ENCODE data around the gene EGFL6.
"Not testable (repeated sequence)": the region's sequence is repeated elsewhere in the genome, so short reads cannot be mapped to it uniquely, and the experiment has no call there.

Gene EGFL6

GRCh38 chrX:13597874-13598273, 28.5 kb downstream of the EGFL6 start:
- no peaks in the 10 kb centered on the region for H3K9me3 ChIP-seq (ENCODE audit: low read length)
- no peak overlapping the region for H3K27ac ChIP-seq (ENCODE audit: low read depth, low read length)
- no peak overlapping the region for H3K9ac ChIP-seq (ENCODE audit: low read length)
- H3K27me3 ChIP-seq (ENCODE audit: control insufficient read depth in 1 of 2, insufficient read depth in 2 of 2, low read length in 2 of 2) = peaks cover 0 to 4% of the 10 kb centered on the region in 2 donors
- H3K4me3 ChIP-seq (ENCODE audit: low read depth in 1 of 2, low read length in 2 of 2) = no peak overlapping the region
- H3K36me3 ChIP-seq (ENCODE audit: insufficient read depth, low read length) = no peaks in the 10 kb centered on the region
- no peaks in the 10 kb centered on the region for H3K4me1 ChIP-seq (ENCODE audit: insufficient read depth, low read length)

- Histone ChIP-seq H3K27ac (ENCODE audit: low read depth, low read length) (no peak overlapping the region), H3K4me1 (ENCODE audit: insufficient read depth, low read length) (no peaks in the 10 kb centered on the region), H3K9ac (ENCODE audit: low read length) (no peak overlapping the region), H3K9me3 (ENCODE audit: low read length) (no peaks in the 10 kb centered on the region), H3K4me3 (ENCODE audit: low read depth in 1 of 2, low read length in 2 of 2) (no peak overlapping the region), H3K27me3 (ENCODE audit: control insufficient read depth in 1 of 2, insufficient read depth in 2 of 2, low read length in 2 of 2) (no peaks in the 10 kb centered on the region), H3K36me3 (ENCODE audit: insufficient read depth, low read length) (no peaks in the 10 kb centered on the region)
These were observed 29.5 kb downstream of the EGFL6 start for GRCh38 chrX:13598877-13599276.

- no peaks in the 10 kb centered on the region for H3K4me1 ChIP-seq (ENCODE audit: insufficient read depth, low read length)
- no peaks in the 10 kb centered on the region for H3K36me3 ChIP-seq (ENCODE audit: insufficient read depth, low read length)
- H3K9me3 ChIP-seq (ENCODE audit: low read length) = no peaks in the 10 kb centered on the region
- H3K27me3 ChIP-seq (ENCODE audit: control insufficient read depth in 1 of 2, insufficient read depth in 2 of 2, low read length in 2 of 2) = no peaks in the 10 kb centered on the region
- no peak overlapping the region for H3K27ac ChIP-seq (ENCODE audit: low read depth, low read length)
- H3K4me3 ChIP-seq (ENCODE audit: low read depth in 1 of 2, low read length in 2 of 2) = no peak overlapping the region
- H3K9ac ChIP-seq (ENCODE audit: low read length) = no peak overlapping the region
These were observed 30.1 kb downstream of the EGFL6 start for GRCh38 chrX:13599491-13599890.

GRCh38 chrX:13605611-13606010, 36.2 kb downstream of the EGFL6 start:
- Histone ChIP-seq H3K36me3 (ENCODE audit: insufficient read depth, low read length) (no peaks in the 10 kb centered on the region), H3K4me1 (ENCODE audit: insufficient read depth, low read length) (no peaks in the 10 kb centered on the region), H3K27ac (ENCODE audit: low read depth, low read length) (no peak overlapping the region), H3K9ac (ENCODE audit: low read length) (no peak overlapping the region), H3K9me3 (ENCODE audit: low read length) (no peaks in the 10 kb centered on the region), H3K4me3 (ENCODE audit: low read depth in 1 of 2, low read length in 2 of 2) (no peak overlapping the region), H3K27me3 (ENCODE audit: control insufficient read depth in 1 of 2, insufficient read depth in 2 of 2, low read length in 2 of 2) (peaks cover 0 to 4% of the 10 kb centered on the region in 2 donors)

GRCh38 chrX:13607331-13607995, 38.1 kb downstream of the EGFL6 start:
- peaks cover 0 to 4% of the 10 kb centered on the region in 2 donors for H3K27me3 ChIP-seq (ENCODE audit: control insufficient read depth in 1 of 2, insufficient read depth in 2 of 2, low read length in 2 of 2)
- H3K4me3 ChIP-seq (ENCODE audit: low read depth in 1 of 2, low read length in 2 of 2) = no peak overlapping the region
- H3K27ac ChIP-seq (ENCODE audit: low read depth, low read length) = no peak overlapping the region
- H3K36me3 ChIP-seq (ENCODE audit: insufficient read depth, low read length) = no peaks in the 10 kb centered on the region
- no peaks in the 10 kb centered on the region for H3K9me3 ChIP-seq (ENCODE audit: low read length)
- H3K4me1 ChIP-seq (ENCODE audit: insufficient read depth, low read length) = no peaks in the 10 kb centered on the region
- no peak overlapping the region for H3K9ac ChIP-seq (ENCODE audit: low read length)

- no peaks in the 10 kb centered on the region for H3K36me3 ChIP-seq (ENCODE audit: insufficient read depth, low read length)
- H3K9me3 ChIP-seq (ENCODE audit: low read length) = no peaks in the 10 kb centered on the region
- no peak overlapping the region for H3K27ac ChIP-seq (ENCODE audit: low read depth, low read length)
- no peak overlapping the region for H3K4me3 ChIP-seq (ENCODE audit: low read depth in 1 of 2, low read length in 2 of 2)
- H3K27me3 ChIP-seq (ENCODE audit: control insufficient read depth in 1 of 2, insufficient read depth in 2 of 2, low read length in 2 of 2) = peaks cover 0 to 4% of the 10 kb centered on the region in 2 donors
- no peaks in the 10 kb centered on the region for H3K4me1 ChIP-seq (ENCODE audit: insufficient read depth, low read length)
- no peak overlapping the region for H3K9ac ChIP-seq (ENCODE audit: low read length)
These were observed 38.6 kb downstream of the EGFL6 start for GRCh38 chrX:13607996-13608365.

- H3K27me3 ChIP-seq (ENCODE audit: control insufficient read depth in 1 of 2, insufficient read depth in 2 of 2, low read length in 2 of 2) = peaks cover 0 to 4% of the 10 kb centered on the region in 2 donors
- no peaks in the 10 kb centered on the region for H3K4me1 ChIP-seq (ENCODE audit: insufficient read depth, low read length)
- H3K9me3 ChIP-seq (ENCODE audit: low read length) = no peaks in the 10 kb centered on the region
- H3K36me3 ChIP-seq (ENCODE audit: insufficient read depth, low read length) = no peaks in the 10 kb centered on the region
- H3K4me3 ChIP-seq (ENCODE audit: low read depth in 1 of 2, low read length in 2 of 2) = no peak overlapping the region
- H3K9ac ChIP-seq (ENCODE audit: low read length) = no peak overlapping the region
- H3K27ac ChIP-seq (ENCODE audit: low read depth, low read length) = no peak overlapping the region
These were observed 44.8 kb downstream of the EGFL6 start for GRCh38 chrX:13614154-13614553.

- Histone ChIP-seq H3K9me3 (ENCODE audit: low read length) (no peaks in the 10 kb centered on the region), H3K27me3 (ENCODE audit: control insufficient read depth in 1 of 2, insufficient read depth in 2 of 2, low read length in 2 of 2) (no peaks in the 10 kb centered on the region), H3K9ac (ENCODE audit: low read length) (no peak overlapping the region), H3K4me1 (ENCODE audit: insufficient read depth, low read length) (no peaks in the 10 kb centered on the region), H3K36me3 (ENCODE audit: insufficient read depth, low read length) (no peaks in the 10 kb centered on the region), H3K4me3 (ENCODE audit: low read depth in 1 of 2, low read length in 2 of 2) (no peak overlapping the region), H3K27ac (ENCODE audit: low read depth, low read length) (no peak overlapping the region)
These were observed 50.8 kb downstream of the EGFL6 start for GRCh38 chrX:13620207-13620606.

GRCh38 chrX:13622401-13622964, 53.1 kb downstream of the EGFL6 start:
- Histone ChIP-seq H3K27me3 (ENCODE audit: control insufficient read depth in 1 of 2, insufficient read depth in 2 of 2, low read length in 2 of 2) (no peaks in the 10 kb centered on the region), H3K36me3 (ENCODE audit: insufficient read depth, low read length) (no peaks in the 10 kb centered on the region), H3K27ac (ENCODE audit: low read depth, low read length) (no peak overlapping the region), H3K4me3 (ENCODE audit: low read depth in 1 of 2, low read length in 2 of 2) (no peak overlapping the region), H3K9ac (ENCODE audit: low read length) (no peak overlapping the region), H3K9me3 (ENCODE audit: low read length) (no peaks in the 10 kb centered on the region), H3K4me1 (ENCODE audit: insufficient read depth, low read length) (no peaks in the 10 kb centered on the region)

- Histone ChIP-seq H3K9me3 (ENCODE audit: low read length) (peaks cover 9% of the 10 kb centered on the region), H3K4me3 (ENCODE audit: low read depth in 1 of 2, low read length in 2 of 2) (no peak overlapping the region), H3K4me1 (ENCODE audit: insufficient read depth, low read length) (no peaks in the 10 kb centered on the region), H3K9ac (ENCODE audit: low read length) (no peak overlapping the region), H3K27me3 (ENCODE audit: control insufficient read depth in 1 of 2, insufficient read depth in 2 of 2, low read length in 2 of 2) (no peaks in the 10 kb centered on the region), H3K27ac (ENCODE audit: low read depth, low read length) (no peak overlapping the region), H3K36me3 (ENCODE audit: insufficient read depth, low read length) (no peaks in the 10 kb centered on the region)
These were observed 57.9 kb downstream of the EGFL6 start for GRCh38 chrX:13627306-13627705.

GRCh38 chrX:13637224-13637623, 67.8 kb downstream of the EGFL6 start:
- not testable (repeated sequence) for H3K9ac ChIP-seq (ENCODE audit: low read length); H3K27ac ChIP-seq (ENCODE audit: low read depth, low read length); H3K4me1 ChIP-seq (ENCODE audit: insufficient read depth, low read length); H3K36me3 ChIP-seq (ENCODE audit: insufficient read depth, low read length); H3K4me3 ChIP-seq (ENCODE audit: low read depth in 1 of 2, low read length in 2 of 2); H3K9me3 ChIP-seq (ENCODE audit: low read length); H3K27me3 ChIP-seq (ENCODE audit: control insufficient read depth in 1 of 2, insufficient read depth in 2 of 2, low read length in 2 of 2)

- no peak overlapping the region for H3K9ac ChIP-seq (ENCODE audit: low read length)
- no peaks in the 10 kb centered on the region for H3K36me3 ChIP-seq (ENCODE audit: insufficient read depth, low read length)
These were observed 68.6 kb downstream of the EGFL6 start for GRCh38 chrX:13638021-13638420.

More at GRCh38 chrX:13638021-13638420, 68.6 kb downstream of the EGFL6 start:
- no peaks in the 10 kb centered on the region for H3K9me3 ChIP-seq (ENCODE audit: low read length)
- H3K4me1 ChIP-seq (ENCODE audit: insufficient read depth, low read length) = no peaks in the 10 kb centered on the region
- no peak overlapping the region for H3K4me3 ChIP-seq (ENCODE audit: low read depth in 1 of 2, low read length in 2 of 2)
- H3K27ac ChIP-seq (ENCODE audit: low read depth, low read length) = no peak overlapping the region
- no peaks in the 10 kb centered on the region for H3K27me3 ChIP-seq (ENCODE audit: control insufficient read depth in 1 of 2, insufficient read depth in 2 of 2, low read length in 2 of 2)

Measured in muscle layer of colon (tissue), 2 donors.